ENCODE results near the gene DAPK3. TPM values are rescaled to one million over a fixed set of nuclear protein-coding genes. Genes with fewer than 3 reads are reported as not detected.
"Not testable (repeated sequence)": the region's sequence is repeated elsewhere in the genome, so short reads cannot be mapped to it uniquely, and the experiment has no call there.

The DAPK3 gene
- polyA plus RNA-seq, 4 donors: 36.5 to 55.5 (median 39.6) TPM

- peak; percentile 87 to 95 (median 94) for DNase-seq (ENCODE audit: low read depth in 4 of 4, low spot score in 3 of 4)
Measured at GRCh38 chr19:4007021-4007835, 36.3 kb upstream of the DAPK3 start, which contains the start of gene PIAS4. PIAS4 (plus strand) TSS chr19:4007736; CDS start chr19:4007761, 25 bp downstream.

DNA sequence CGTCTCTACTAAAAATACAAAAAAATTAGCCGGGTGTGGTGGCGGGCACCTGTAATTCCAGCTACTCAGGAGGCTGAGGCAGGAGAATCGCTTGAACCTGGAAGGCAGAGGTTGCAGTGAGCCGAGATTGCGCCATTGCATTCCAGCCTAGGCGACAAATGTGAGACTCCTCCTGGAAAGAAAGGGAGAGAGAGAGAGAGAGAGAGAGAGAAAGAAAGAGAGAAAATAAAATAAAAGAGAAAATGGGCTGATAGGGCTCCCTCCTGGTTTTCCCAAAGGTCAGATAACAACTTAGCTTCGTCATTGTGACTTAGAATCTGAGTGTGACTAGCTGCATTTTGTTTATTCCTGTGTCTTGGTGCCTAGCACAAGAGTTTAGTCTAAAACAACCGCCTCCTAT is 34.5 kb upstream of the DAPK3 start:
- DNase-seq (ENCODE audit: low read depth in 4 of 4, low spot score in 3 of 4): not testable (repeated sequence)

DNA sequence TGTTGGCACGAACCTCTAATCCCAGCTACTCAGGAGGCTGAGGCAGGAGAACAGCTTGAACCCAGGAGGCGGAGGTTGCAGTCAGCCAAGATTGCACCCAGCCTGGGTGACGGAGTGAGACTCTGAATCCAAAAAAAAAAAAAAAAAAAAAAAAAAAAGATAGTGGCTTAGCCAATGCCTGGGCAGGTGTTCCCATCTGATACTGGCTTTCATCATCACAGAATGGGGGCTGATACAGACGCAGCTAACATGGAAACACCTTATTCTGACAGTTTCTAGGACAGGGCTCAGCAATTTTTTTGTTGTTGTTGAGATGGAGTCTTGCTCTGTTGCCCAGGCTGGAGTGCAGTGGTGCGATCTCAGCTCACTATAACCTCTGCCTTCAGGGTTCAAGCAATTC is 29.9 kb upstream of the DAPK3 start:
- not testable (repeated sequence) for DNase-seq (ENCODE audit: low read depth in 4 of 4, low spot score in 3 of 4)

DNA sequence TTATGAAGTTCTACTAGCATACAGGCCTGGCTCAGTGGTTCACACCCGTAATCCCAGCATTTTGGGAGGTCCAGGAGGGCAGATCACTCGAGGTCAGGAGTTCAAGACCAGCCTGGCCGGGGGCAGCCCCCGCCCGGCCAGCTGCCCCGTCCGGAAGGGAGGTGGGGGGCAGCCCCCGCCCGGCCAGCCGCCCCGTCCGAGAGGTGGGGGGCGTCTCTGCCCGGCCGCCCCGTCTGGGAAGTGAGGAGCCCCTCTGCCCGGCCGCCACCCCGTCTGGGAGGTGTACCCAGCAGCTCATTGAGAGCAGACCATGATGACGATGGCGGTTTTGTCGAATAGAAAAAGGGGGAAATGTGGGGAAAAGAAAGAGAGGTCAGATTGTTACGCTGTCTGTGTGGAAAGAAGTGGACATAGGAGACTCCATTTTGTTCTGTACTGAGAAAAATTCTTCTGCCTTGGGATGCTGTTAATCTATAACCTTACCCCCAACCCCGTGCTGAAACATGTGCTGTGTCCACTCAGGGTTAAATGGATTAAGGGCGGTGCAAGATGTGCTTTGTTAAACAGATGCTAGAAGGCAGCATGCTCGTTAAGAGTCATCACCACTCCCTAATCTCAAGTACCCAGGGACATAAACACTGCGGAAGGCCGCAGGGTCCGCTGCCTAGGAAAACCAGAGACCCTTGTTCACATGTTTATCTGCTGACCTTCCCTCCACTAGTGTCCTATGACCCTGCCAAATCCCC is 27.9 kb upstream of the DAPK3 start:
- not testable (repeated sequence) for DNase-seq (ENCODE audit: low read depth in 4 of 4, low spot score in 3 of 4)

- DNase-seq (ENCODE audit: low read depth in 4 of 4, low spot score in 3 of 4): no peak
Measured at GRCh38 chr19:3995607-3996006, 24.7 kb upstream of the DAPK3 start.

DNA sequence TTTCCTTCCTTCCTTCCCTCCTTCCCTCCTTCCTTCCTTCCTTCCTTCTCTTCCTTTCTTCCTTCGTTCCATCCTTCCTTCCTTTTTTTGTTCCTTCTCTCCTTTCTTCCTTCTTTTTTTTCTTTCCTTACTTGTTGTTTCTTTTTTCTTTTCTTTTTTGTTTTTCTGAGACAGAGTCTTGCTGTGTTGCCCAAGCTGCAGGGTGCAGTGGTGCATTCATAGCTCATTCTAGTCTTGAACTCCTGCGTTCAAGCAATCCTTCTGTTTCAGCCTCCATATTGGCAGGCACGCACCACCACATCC is 19.9 kb upstream of the DAPK3 start:
- no peak for DNase-seq (ENCODE audit: low read depth in 4 of 4, low spot score in 3 of 4)

DNA sequence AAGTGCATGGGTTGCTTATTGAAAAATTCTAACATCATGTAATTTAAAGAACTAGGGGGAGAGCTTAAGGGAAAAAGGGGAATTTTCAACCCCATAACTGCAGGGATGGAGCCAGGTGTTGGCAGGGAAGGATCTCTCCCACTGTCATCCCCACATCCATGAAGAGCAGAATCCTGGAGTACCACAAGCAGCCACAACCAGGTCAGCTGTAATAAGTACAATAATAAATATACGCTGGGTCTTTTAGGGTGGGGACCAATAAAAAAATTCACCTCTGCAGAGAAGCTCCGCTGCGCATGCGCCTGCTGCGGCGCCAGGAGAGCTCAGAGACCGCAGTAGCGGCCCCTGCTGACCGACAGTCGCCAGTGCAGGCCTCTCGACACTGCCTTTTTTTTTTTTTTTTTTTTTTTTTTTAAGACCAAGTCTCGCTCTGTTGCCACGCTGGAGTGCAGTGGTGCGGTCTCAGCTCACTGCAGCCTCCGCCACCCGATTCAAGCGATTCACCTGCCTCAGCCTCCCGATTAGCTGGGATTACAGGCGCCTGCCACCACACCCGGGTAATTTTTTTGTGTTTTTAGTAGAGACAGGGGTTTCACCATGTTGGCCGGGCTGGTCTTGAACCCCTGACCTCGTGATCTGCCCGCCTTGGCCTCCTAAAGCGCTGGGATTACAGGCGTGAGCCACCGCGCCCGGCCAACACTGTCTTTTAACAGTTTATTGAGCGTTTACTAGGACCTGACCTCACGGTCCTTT is 16.9 kb upstream of the DAPK3 start:
- peak; percentile 69 to 79 (median 74) for DNase-seq (ENCODE audit: low read depth in 4 of 4, low spot score in 3 of 4)

- DNase-seq (ENCODE audit: low read depth in 4 of 4, low spot score in 3 of 4): peak in 1 of 4 donors; percentile 59
Measured at GRCh38 chr19:3986260-3987041, 15.6 kb upstream of the DAPK3 start.

- no peak for DNase-seq (ENCODE audit: low read depth in 4 of 4, low spot score in 3 of 4)
Measured at GRCh38 chr19:3985643-3986259, 14.9 kb upstream of the DAPK3 start.

GRCh38 chr19:3984908-3985642 is 14.2 kb upstream of the DAPK3 start, which contains the start of gene EEF2:
EEF2 (minus strand) TSS chr19:3985463; CDS start chr19:3985380, 83 bp downstream.
- DNase-seq (ENCODE audit: low read depth in 4 of 4, low spot score in 3 of 4): peak; percentile 82 to 95 (median 86)

DNA sequence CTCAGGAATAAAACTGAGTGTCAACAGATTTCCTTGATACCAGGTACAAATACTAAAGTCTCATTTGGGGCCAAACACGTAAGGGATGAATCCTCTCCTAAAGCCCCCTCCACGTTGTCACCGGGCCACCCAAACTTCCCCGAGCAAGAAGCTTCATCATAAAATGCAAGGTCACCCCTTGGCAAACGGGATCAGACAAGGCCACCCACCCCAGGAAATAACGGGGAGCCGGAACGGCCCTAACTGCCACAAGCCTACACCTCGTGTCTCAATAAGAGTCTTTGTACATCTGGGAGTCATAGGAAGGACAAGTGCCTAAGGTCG is 13.6 kb upstream of the DAPK3 start:
- no peak for DNase-seq (ENCODE audit: low read depth in 4 of 4, low spot score in 3 of 4)

DNA sequence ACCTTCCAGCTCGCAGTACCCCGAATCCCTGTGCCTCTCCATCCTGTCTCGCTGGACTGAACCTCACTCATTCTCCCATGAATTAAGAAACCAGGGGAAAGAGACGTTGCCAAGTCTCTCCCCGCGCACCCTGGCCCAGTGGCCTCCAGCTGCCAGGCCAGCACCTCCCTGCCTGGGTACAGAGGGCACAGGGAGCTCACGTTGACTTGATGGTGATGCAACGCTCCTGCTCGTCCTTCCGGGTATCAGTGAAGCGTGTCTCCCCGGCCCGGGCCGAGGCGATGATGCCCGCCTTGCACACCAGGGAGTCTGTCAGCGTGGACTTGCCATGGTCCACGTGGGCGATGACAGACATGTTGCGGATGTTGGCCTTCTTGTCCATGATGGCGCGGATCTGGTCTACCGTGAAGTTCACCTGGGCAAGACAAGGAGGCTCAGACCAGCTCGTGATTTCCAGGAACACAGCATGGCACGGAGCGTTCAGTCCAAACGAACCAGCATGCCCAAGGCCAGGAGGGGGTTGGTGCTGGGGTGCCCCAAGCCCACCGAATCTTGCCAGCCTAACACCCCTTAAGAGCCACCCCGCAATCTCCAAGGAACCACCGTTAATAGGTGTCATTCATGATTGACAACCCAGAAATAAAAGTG is 13.2 kb upstream of the DAPK3 start:
- DNase-seq (ENCODE audit: low read depth in 4 of 4, low spot score in 3 of 4): no peak

GRCh38 chr19:3983542-3983914 is 12.6 kb upstream of the DAPK3 start:
- DNase-seq (ENCODE audit: low read depth in 4 of 4, low spot score in 3 of 4): no peak

- no peak for DNase-seq (ENCODE audit: low read depth in 4 of 4, low spot score in 3 of 4)
Measured at GRCh38 chr19:3982701-3983541, 12.0 kb upstream of the DAPK3 start.

- DNase-seq (ENCODE audit: low read depth in 4 of 4, low spot score in 3 of 4): no peak
Measured at GRCh38 chr19:3981736-3982681, 11.1 kb upstream of the DAPK3 start.

- no peak for DNase-seq (ENCODE audit: low read depth in 4 of 4, low spot score in 3 of 4)
Measured at GRCh38 chr19:3981373-3981735, 10.5 kb upstream of the DAPK3 start.

Measured in right renal pelvis (tissue), 4 donors.